Pancreas (tissue), 10 donors: ENCODE data around the gene TSEN34. TPM values are rescaled to one million over a fixed set of nuclear protein-coding genes. Genes with fewer than 3 reads are reported as not detected.
"Not testable (repeated sequence)": the region's sequence is repeated elsewhere in the genome, so short reads cannot be mapped to it uniquely, and the experiment has no call there.

Source experiments
- ATAC-seq, 4 donors: fragments of 200-7000 bp; cut with Tn5 transposase; one replicate each; pipeline versions ENCODE4 v1.8.0 to v1.9.1; 2020; ENCODE audit warnings: mild to moderate bottlenecking in 4 of 4, moderate library complexity in 4 of 4
- DNase-seq, 6 donors: peaks; one replicate each; pipeline ENCODE4 v3.0.0-alpha.2; 2020
- FAIRE-seq: peaks from 2 replicates; lab custom pipeline; 2012; peaks lifted over from hg19 to GRCh38; lab: Jason Lieb, UNC
- H3K27ac ChIP-seq, 4 donors: fragments of 200-600 bp; sonication (generic); 1 replicate in 3 of 4; 2 replicates in 1 of 4; pipeline versions ENCODE4 v1.5.0 to v1.8.0; 2020
- H3K27me3 ChIP-seq, 4 donors: fragments of 200-600 bp; one replicate each; pipeline ENCODE4 v1.8.0; 2021
- H3K36me3 ChIP-seq, 3 donors: fragments of 200-600 bp; sonication (generic) in 1 of 3; one replicate each; pipeline versions ENCODE4 v1.5.0 to v1.8.0; 2020 to 2021
- H3K4me1 ChIP-seq, 3 donors: fragments of 200-600 bp; one replicate each; pipeline ENCODE4 v1.8.0; 2021
- H3K4me3 ChIP-seq, 4 donors: fragments of 200-600 bp; sonication (generic) in 2 of 4; one replicate each; pipeline versions ENCODE4 v1.5.0 to v1.8.0; 2020 to 2021
- H3K9me3 ChIP-seq, 4 donors: fragments of 200-600 bp; one replicate each; pipeline ENCODE4 v1.8.0; 2021
- CTCF ChIP-seq, 4 donors: fragments of 200-600 bp; sonication (generic) in 3 of 4; IDR thresholded peaks; one replicate each; pipeline versions ENCODE4 v1.5.0 to v1.8.0; 2021; ENCODE audit warnings: antibody characterized with exemption in 4 of 4
- WGBS, 2 donors: extraction: QIAGEN DNeasy Blood & Tissue Kit; methylation state at CpG; one replicate each; pipeline ENCODE4 v1.1.7; 2013; 5-methylcytosine and 5-hydroxymethylcytosine counted together
- intact Hi-C, 3 donors: fragments of 100-400 bp; cut with DNase I; formaldehyde crosslinking; loops; one replicate each; pipeline versions ENCODE4 v1.11.1 to v1.14.2; 2022
- polyA plus RNA-seq, 2 donors: library from polyadenylated mRNA; stranded (reverse); fragments of 200-250 nt; gene quantifications; one replicate each; pipeline ENCODE4 v1.2.3, GENCODE V29; 2013
- total RNA-seq, 6 donors: library from RNA; stranded (reverse); fragmentation: NEBNext Ultra II Directional in 4 of 6; extraction: Animal tissue kit (Norgen Biotek cat#: 25700) in 4 of 6; gene quantifications; one replicate each; pipeline versions ENCODE4 v1.2.1 to v1.2.4, GENCODE V29; 2021 to 2023
- donor health status: healthy with polysubstance abuse.
- donor health status: DM: no; HTN: no; CAD: no; lungs with moderate emphysema.
- donor health status: DM: no; HTN: no; CAD: no.
- donor health status: control.
- donor health status: control.
- donor health status: Bipolar disorder and iron deficiency.
- donor health status: DM: yes; HTN: yes; CAD: no.
- donor health status: DM: no; HTN: no; CAD: no.
- donor health status: DM: no; HTN: no; CAD: no.
- donor health status: DM: yes; HTN: yes; CAD: no.

Gene TSEN34
- total and polyA plus RNA-seq, 8 donors, result 16.8 to 33.3 (median 19.4) TPM

GRCh38 chr19:54204767-54205468 is 13.8 kb downstream of the TSEN34 start:
- Histone ChIP-seq H3K4me3 (peak overlapping the region in 1 of 4 donors; percentile 87), H3K9me3 (no peaks in the 10 kb centered on the region), H3K27me3 (no peaks in the 10 kb centered on the region), H3K27ac (peak overlapping the region in 3 of 4 donors; percentile 4 to 94 (median 9)), H3K36me3 (peaks cover 7 to 44% (median 38%) of the 10 kb centered on the region in 3 donors), H3K4me1 (peaks cover 27 to 82% (median 61%) of the 10 kb centered on the region in 3 donors)
- WGBS, 2 donors, result 80 to 83% methylated on average over 4 of the region's 4 CpGs
- no peak for FAIRE-seq
- intact Hi-C loops, result no loop called here
- no peak for DNase-seq
- ATAC-seq, result no peak
- TF ChIP-seq CTCF (IDR thresholded peaks at IDR 0.05), result no peak

- Histone ChIP-seq H3K4me1 (peaks cover 30 to 93% (median 72%) of the 10 kb centered on the region in 3 donors), H3K27me3 (no peaks in the 10 kb centered on the region), H3K27ac (peak overlapping the region in 2 of 4 donors; percentile 91 to 94), H3K9me3 (no peaks in the 10 kb centered on the region), H3K36me3 (peaks cover 7 to 44% (median 38%) of the 10 kb centered on the region in 3 donors), H3K4me3 (peak overlapping the region in 1 of 4 donors; percentile 14)
- intact Hi-C loops, result no loop called here
- no peak for FAIRE-seq
- no peak for TF ChIP-seq CTCF (IDR thresholded peaks at IDR 0.05)
- ATAC-seq, result no peak
- 88 to 91% methylated on average over 27 of the region's 27 CpGs for WGBS, 2 donors
- peak in 1 of 6 donors; percentile 73 for DNase-seq
These were observed 15.1 kb downstream of the TSEN34 start for GRCh38 chr19:54206030-54206830.

GRCh38 chr19:54206831-54207177 is 15.7 kb downstream of the TSEN34 start:
- intact Hi-C loops, result no loop called here
- H3K4me1 ChIP-seq, result peaks cover 30 to 89% (median 69%) of the 10 kb centered on the region in 3 donors
- WGBS, 2 donors, result 77 to 78% methylated on average over 13 of the region's 13 CpGs
- H3K9me3 ChIP-seq, result no peaks in the 10 kb centered on the region
- DNase-seq, result no peak
- ATAC-seq, result no peak
- H3K4me3 ChIP-seq, result peak overlapping the region in 1 of 4 donors; percentile 14
- peaks cover 7 to 44% (median 38%) of the 10 kb centered on the region in 3 donors for H3K36me3 ChIP-seq
- peak overlapping the region in 2 of 4 donors; percentile 91 to 94 for H3K27ac ChIP-seq
- no peak for FAIRE-seq
- no peaks in the 10 kb centered on the region for H3K27me3 ChIP-seq
- no peak for TF ChIP-seq CTCF (IDR thresholded peaks at IDR 0.05)

GRCh38 chr19:54207193-54207592 is 16.1 kb downstream of the TSEN34 start:
- FAIRE-seq, intact Hi-C loops, H3K9me3 ChIP-seq, H3K27me3 ChIP-seq, DNase-seq, ATAC-seq: not testable (repeated sequence)
- H3K4me1 ChIP-seq, result peaks cover 29 to 85% (median 65%) of the 10 kb centered on the region in 3 donors
- peak overlapping the region in 3 of 4 donors; percentile 49 to 94 (median 91) for H3K27ac ChIP-seq
- H3K36me3 ChIP-seq, result peaks cover 7 to 42% (median 38%) of the 10 kb centered on the region in 3 donors
- peak overlapping the region in 1 of 4 donors; percentile 14 for H3K4me3 ChIP-seq
- 74 to 79% methylated on average over 21 to 23 of the region's 23 CpGs for WGBS, 2 donors

- peak overlapping the region; percentile 49 to 94 (median 84) for H3K27ac ChIP-seq
- peaks cover 25 to 81% (median 63%) of the 10 kb centered on the region in 3 donors for H3K4me1 ChIP-seq
- peaks cover 7 to 38% (median 38%) of the 10 kb centered on the region in 3 donors for H3K36me3 ChIP-seq
- intact Hi-C loops, result no loop called here
- ATAC-seq, result no peak
- no peak for DNase-seq
- 76 to 78% methylated on average over 5 of the region's 5 CpGs for WGBS, 2 donors
- FAIRE-seq, result no peak
- no peaks in the 10 kb centered on the region for H3K27me3 ChIP-seq
- TF ChIP-seq CTCF (IDR thresholded peaks at IDR 0.05), result no peak
- H3K4me3 ChIP-seq, result no peak overlapping the region
- no peaks in the 10 kb centered on the region for H3K9me3 ChIP-seq
These were observed 16.5 kb downstream of the TSEN34 start for GRCh38 chr19:54207676-54207982.
